GM18951 (cell line): ENCODE results near the gene CRIM1.
"Not testable (repeated sequence)": the region's sequence is repeated elsewhere in the genome, so short reads cannot be mapped to it uniquely, and the experiment has no call there.

Experiments used
- POLR2A ChIP-seq: IDR thresholded peaks from 4 replicates; pipeline ENCODE4 v1.6.1; 2011; ENCODE audit warnings: mild to moderate bottlenecking; ENCODE audit not compliant: insufficient read length, insufficient read depth; ENCODE audit errors: extremely low read depth
- in situ Hi-C: fragments of 300-500 bp; cut with MboI; formaldehyde crosslinking; loops from one replicate; pipeline ENCODE4 v1.12.0; 2022; ENCODE audit warnings: low sequenced_read_pairs, mixed read lengths, inconsistent platforms; ENCODE audit not compliant: unreplicated experiment

Gene CRIM1

DNA sequence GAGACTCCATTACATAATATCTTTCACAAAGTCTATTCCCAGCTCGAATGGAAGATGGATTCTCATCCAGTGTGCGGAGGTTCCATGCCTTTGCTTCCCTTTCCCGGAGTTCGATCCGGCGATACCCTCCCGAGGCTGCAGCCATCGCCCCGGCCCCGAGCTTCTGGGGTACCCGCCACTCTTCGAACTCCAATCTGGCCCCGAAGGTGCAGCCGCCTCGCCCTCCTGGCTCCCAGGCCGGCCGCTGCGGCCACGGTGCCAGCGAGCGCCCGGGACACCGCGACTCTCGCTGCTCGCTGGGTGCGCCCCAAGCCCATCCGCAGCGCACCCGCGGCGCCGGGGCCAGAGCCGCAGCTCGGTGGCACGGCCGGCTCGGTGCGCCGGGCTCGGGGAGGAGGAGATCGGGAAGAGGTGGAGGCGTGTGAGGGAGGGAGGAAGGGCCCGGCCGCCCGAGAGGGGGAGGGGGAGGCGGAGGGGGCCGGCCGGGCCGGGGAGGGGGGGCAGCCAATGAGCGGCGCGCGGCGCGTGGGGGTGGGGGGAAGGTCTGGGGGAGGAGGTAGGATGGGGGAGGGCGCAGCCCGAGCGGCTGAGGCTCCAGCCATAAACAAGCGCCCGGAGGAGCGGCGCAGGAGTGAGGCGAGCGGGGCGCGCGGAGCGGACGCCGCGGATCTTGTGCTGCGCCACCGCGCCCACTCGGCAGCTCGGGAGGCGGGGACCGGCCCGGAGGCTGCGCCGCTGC is at the start of gene CRIM1:
TSS of gene CRIM1 (plus strand) at position 628 of the 739 bp plus-strand sequence. CDS start 515 bp downstream, outside the sequence.
- in situ Hi-C loops: loop anchor here (10.0 kb wide), 1 partner anchor 381 kb away; no protein-coding TSS in a partner anchor
- TF ChIP-seq POLR2A: peak; percentile 81

- TF ChIP-seq POLR2A: no peak
- in situ Hi-C loops: no loop called here
These were observed 48.1 kb upstream of the CRIM1 start for GRCh38 chr2:36307441-36307840.

DNA sequence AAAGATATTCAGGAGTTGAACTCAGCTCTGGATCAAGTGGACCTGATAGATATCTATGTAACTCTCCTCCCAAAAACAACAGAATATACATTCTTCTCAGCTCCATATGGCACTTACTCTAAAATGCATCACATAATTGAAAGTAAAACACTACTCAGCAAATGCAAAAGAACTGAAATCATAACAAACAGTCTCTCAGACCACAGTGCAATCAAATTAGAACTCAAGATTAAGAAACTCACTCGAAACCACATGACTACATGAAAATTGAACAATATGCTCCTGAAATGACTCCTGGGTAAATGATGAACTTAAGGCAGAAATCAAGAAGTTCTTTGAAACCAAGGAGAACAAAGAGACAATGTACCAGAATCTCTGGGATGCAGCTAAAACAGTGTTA is 45.1 kb upstream of the CRIM1 start:
- in situ Hi-C loops: not testable (repeated sequence)

GRCh38 chr2:36318547-36318946 is 37.0 kb upstream of the CRIM1 start:
- no peak for TF ChIP-seq POLR2A
- in situ Hi-C loops: no loop called here

GRCh38 chr2:36322108-36322507 is 33.5 kb upstream of the CRIM1 start:
- TF ChIP-seq POLR2A: no peak
- in situ Hi-C loops: no loop called here

DNA sequence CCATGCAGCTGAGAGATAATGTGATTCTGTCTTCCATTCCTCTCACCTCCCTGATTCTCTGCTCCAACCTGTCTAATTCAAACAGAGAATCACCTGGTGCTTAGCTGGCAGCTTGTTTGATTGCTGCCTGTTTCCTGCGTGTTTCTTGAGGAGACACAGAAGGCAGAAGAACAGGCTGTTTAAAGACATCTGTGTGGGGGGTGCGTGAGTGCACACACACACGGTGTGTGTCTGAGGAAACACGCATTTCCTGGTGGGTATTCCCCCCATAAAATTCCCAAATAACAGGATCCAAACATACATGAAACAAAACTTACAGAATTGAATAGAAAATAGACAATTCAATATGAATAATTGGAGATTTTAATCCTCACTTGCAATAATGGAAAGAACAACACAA is 29.3 kb upstream of the CRIM1 start:
- in situ Hi-C loops: loop anchor here (25.0 kb wide), 1 partner anchor 336 kb away; no protein-coding TSS in a partner anchor
- TF ChIP-seq POLR2A: no peak

- TF ChIP-seq POLR2A: no peak
These were observed 26.3 kb upstream of the CRIM1 start for GRCh38 chr2:36329251-36329650.

GRCh38 chr2:36329746-36330472 is 25.7 kb upstream of the CRIM1 start:
- TF ChIP-seq POLR2A: no peak
- in situ Hi-C loops: loop anchor here (25.0 kb wide), 1 partner anchor 332 kb away; no protein-coding TSS in a partner anchor

More at GRCh38 chr2:36329251-36329650, 26.3 kb upstream of the CRIM1 start:
- in situ Hi-C loops: loop anchor here (25.0 kb wide), 1 partner anchor 333 kb away; no protein-coding TSS in a partner anchor

GRCh38 chr2:36330473-36331395 is 24.8 kb upstream of the CRIM1 start:
- TF ChIP-seq POLR2A: no peak
- in situ Hi-C loops: loop anchor here (25.0 kb wide), 1 partner anchor 332 kb away; no protein-coding TSS in a partner anchor

GRCh38 chr2:36333350-36334012 is 22.1 kb upstream of the CRIM1 start:
- in situ Hi-C loops: loop anchor here (25.0 kb wide), 1 partner anchor 329 kb away; no protein-coding TSS in a partner anchor
- no peak for TF ChIP-seq POLR2A

- TF ChIP-seq POLR2A: no peak
- in situ Hi-C loops: loop anchor here (25.0 kb wide), 1 partner anchor 327 kb away; no protein-coding TSS in a partner anchor
These were observed 20.0 kb upstream of the CRIM1 start for GRCh38 chr2:36335597-36335996.

DNA sequence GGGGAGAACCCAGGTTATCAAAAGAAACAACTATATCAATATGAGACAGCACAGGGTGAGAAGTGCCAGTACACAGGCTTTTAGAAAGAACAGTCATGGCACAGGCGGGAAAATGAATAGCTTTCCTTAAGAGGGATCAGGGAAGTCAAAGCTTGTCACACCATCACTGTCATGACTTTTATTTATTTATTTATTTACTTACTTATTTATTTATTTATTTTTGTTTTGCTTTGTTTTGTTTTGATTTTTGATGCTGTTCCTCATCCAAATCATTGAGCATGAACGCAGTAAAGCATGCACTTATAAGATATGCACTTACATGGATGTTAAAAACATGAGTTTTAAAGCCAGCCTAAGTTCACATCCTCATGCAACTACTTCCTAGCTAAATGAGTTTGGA is 19.3 kb upstream of the CRIM1 start:
- in situ Hi-C loops: loop anchor here (25.0 kb wide), 1 partner anchor 326 kb away; no protein-coding TSS in a partner anchor
- no peak for TF ChIP-seq POLR2A

- no peak for TF ChIP-seq POLR2A
- in situ Hi-C loops: loop anchor here (25.0 kb wide), 1 partner anchor 325 kb away; no protein-coding TSS in a partner anchor
These were observed 18.2 kb upstream of the CRIM1 start for GRCh38 chr2:36337354-36337753.
